Measurements from ENCODE around the gene SULT4A1. TPM values are rescaled to one million over a fixed set of nuclear protein-coding genes. Genes with fewer than 3 reads are reported as not detected.

SULT4A1 gene
- total RNA-seq, 2 donors from 2014 or later: 0.12 TPM; not detected in 1

DNA sequence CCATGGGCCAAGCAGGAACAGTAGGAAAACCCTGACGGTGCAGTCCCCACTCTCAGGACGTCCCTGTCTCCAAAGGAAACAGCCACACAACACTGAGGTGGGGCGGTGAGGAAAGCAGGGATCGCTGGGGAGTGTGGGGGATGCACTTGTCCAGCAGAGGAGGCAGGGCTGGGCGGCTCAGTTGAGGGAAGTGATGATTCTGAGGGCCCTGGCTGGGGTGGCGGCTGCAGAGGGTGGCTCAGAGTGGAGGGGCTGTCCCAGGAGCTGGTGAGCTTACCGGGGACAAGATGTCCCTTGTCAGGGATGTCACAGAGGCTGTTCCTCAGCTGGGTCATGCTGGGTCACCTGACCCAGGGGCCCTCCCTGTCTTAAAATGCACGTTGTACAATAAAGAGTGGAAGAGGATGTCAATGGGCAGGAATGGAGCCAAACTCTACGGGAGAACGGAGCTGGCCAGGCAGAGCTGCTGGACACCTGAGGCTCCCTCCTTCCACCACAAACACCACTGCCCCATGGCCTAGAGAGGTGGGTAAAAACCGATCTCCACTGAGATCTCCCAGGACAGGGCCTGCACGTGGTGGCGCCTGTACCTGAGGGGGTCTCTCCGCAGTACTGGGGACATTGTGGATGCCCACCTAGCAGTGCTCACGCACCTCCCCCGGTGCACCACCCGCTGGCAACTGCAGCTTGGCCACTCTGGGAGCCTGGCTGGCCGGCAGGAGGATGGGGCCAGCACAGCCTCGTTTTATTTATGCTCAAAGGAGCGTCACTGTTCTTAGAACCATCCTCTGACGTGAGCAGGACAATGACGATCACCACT, 40.5 kb downstream of the SULT4A1 start:
- H3K27ac ChIP-seq: no peak overlapping the region
- no peaks in the 10 kb centered on the region for H3K9me3 ChIP-seq
- H3K4me1 ChIP-seq: no peaks in the 10 kb centered on the region
- H3K4me3 ChIP-seq: no peak overlapping the region
- DNase-seq (ENCODE audit: low spot score): peak; percentile 43
- no peak for TF ChIP-seq CTCF (IDR thresholded peaks at IDR 0.05)
- no peaks in the 10 kb centered on the region for H3K27me3 ChIP-seq
- H3K36me3 ChIP-seq: no peaks in the 10 kb centered on the region

- TF ChIP-seq CTCF (IDR thresholded peaks at IDR 0.05): no peak
- no peaks in the 10 kb centered on the region for H3K27me3 ChIP-seq
- DNase-seq (ENCODE audit: low spot score): no peak
- H3K27ac ChIP-seq: no peak overlapping the region
- no peaks in the 10 kb centered on the region for H3K9me3 ChIP-seq
- no peaks in the 10 kb centered on the region for H3K36me3 ChIP-seq
- no peaks in the 10 kb centered on the region for H3K4me1 ChIP-seq
- no peak overlapping the region for H3K4me3 ChIP-seq
Measured at GRCh38 chr22:43820651-43821305, 41.5 kb downstream of the SULT4A1 start.

DNA sequence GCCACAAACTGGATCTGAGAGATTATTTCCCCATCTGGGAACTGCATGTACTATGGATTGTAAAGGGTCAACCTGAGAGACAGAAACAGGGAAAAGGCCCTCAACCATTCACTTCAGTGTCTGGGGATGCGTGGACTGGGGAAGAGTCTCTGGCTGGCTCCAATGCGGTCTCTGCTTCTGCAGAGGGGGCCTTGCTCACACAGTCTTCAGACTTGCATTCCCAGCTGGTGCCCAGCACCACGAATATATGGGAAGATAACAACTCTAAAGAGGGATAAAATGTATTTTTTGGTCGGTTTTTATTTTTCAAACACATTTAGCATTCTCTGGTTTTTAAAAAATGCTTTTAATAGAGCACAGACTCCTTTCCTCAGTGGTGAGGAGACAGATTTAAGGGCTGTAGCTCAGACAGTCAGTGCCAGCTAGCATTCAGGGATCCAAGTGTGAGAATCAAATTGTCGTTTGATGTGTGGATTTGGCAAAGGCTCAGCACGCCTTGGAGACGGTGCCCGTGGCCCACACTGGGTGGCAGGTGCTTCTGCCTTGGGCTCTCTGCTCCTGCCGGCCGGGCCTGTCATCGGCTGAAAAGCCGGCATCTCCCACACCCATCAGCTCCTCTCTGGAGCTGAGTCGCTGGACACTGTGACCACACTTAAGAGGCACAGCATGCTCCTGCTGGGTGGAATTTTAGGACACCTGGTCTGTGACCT, 42.2 kb downstream of the SULT4A1 start:
- no peak overlapping the region for H3K27ac ChIP-seq
- no peaks in the 10 kb centered on the region for H3K9me3 ChIP-seq
- DNase-seq (ENCODE audit: low spot score): no peak
- no peaks in the 10 kb centered on the region for H3K36me3 ChIP-seq
- H3K27me3 ChIP-seq: no peaks in the 10 kb centered on the region
- no peak overlapping the region for H3K4me3 ChIP-seq
- no peak for TF ChIP-seq CTCF (IDR thresholded peaks at IDR 0.05)
- H3K4me1 ChIP-seq: no peaks in the 10 kb centered on the region

DNA sequence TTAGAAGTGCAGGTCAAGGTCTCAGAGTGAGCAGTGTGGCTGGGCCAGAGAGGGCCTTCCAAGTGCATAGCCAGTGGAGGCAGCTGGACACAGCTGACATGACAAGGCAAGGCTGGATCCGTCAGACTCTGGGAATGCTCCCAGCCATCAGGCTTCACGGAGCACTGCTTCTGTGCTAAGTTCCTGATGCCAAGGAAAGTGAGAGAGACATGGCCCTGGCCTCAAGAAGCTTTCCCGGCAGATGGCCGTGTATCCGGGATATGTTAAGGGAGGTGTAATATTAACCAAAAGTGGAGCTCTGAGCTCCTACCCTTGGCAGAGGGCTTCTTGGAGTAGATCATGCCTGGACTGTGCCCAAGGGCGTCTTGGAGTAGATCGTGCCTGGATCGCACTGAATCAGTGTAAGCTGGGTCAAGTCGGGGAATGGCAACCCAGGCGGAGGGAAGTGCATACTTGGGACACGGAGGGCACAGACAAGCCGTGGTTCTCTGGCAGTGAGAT, 42.8 kb downstream of the SULT4A1 start:
- no peaks in the 10 kb centered on the region for H3K36me3 ChIP-seq
- no peaks in the 10 kb centered on the region for H3K4me1 ChIP-seq
- DNase-seq (ENCODE audit: low spot score): no peak
- H3K27ac ChIP-seq: no peak overlapping the region
- no peaks in the 10 kb centered on the region for H3K9me3 ChIP-seq
- TF ChIP-seq CTCF (IDR thresholded peaks at IDR 0.05): no peak
- H3K4me3 ChIP-seq: no peak overlapping the region
- H3K27me3 ChIP-seq: no peaks in the 10 kb centered on the region

DNA sequence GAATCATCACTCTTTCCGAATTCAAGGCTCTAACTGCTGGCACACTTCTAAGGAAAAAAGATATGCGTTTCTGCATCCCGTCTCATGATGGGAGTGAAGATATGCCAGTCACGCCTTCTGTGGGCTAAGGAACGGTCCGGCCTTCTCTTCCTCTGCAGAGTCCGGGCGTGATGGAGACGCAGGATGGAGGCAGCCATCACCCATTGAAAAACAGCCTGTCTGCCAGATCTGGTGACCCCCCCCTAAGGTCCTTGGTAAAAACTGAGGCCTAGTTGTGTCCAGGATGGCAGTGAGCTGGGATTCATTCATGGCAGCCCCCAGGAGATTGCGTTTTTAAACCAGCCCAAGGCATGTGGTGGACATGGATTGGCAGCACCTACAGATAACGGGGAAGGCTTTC, 43.3 kb downstream of the SULT4A1 start:
- Histone ChIP-seq H3K27me3 (no peaks in the 10 kb centered on the region), H3K9me3 (no peaks in the 10 kb centered on the region), H3K36me3 (no peaks in the 10 kb centered on the region), H3K27ac (no peak overlapping the region), H3K4me1 (no peaks in the 10 kb centered on the region), H3K4me3 (no peak overlapping the region)
- DNase-seq (ENCODE audit: low spot score): no peak
- no peak for TF ChIP-seq CTCF (IDR thresholded peaks at IDR 0.05)
